Glutamatergic neuron (in vitro differentiated cells): ENCODE data around the gene SCUBE1. TPM values are rescaled to one million over a fixed set of nuclear protein-coding genes. Genes with fewer than 3 reads are reported as not detected.

Experiments
- DNase-seq: peaks from one replicate; pipeline ENCODE4 v3.0.0; 2022
- H3K27ac Mint-ChIP-seq: one replicate; pipeline ENCODE4 v1.8.0; 2020; ENCODE audit warnings: mild to moderate bottlenecking, mixed read lengths, inconsistent platforms; ENCODE audit not compliant: unreplicated experiment
- H3K27me3 Mint-ChIP-seq: one replicate; pipeline ENCODE4 v1.8.0; 2020; ENCODE audit warnings: mild to moderate bottlenecking, moderate library complexity, mixed read lengths, inconsistent platforms; ENCODE audit not compliant: unreplicated experiment
- H3K36me3 Mint-ChIP-seq: one replicate; pipeline ENCODE4 v1.8.0; 2020; ENCODE audit warnings: mild to moderate bottlenecking, mixed read lengths, inconsistent platforms; ENCODE audit not compliant: unreplicated experiment
- H3K4me1 Mint-ChIP-seq: one replicate; pipeline ENCODE4 v1.8.0; 2020; ENCODE audit warnings: mild to moderate bottlenecking, low read depth, mixed read lengths, inconsistent platforms; ENCODE audit not compliant: unreplicated experiment
- H3K4me3 Mint-ChIP-seq: one replicate; pipeline ENCODE4 v1.8.0; 2020; ENCODE audit warnings: mild to moderate bottlenecking, mixed read lengths, inconsistent platforms; ENCODE audit not compliant: unreplicated experiment
- H3K9me3 Mint-ChIP-seq: one replicate; pipeline ENCODE4 v1.8.0; 2020; ENCODE audit warnings: mild to moderate bottlenecking, moderate library complexity, mixed read lengths, inconsistent platforms; ENCODE audit not compliant: unreplicated experiment
- CTCF ChIP-seq: fragments of 200-600 bp; sonication (generic); IDR thresholded peaks from one replicate; pipeline ENCODE4 v1.5.0; 2021; ENCODE audit not compliant: partially characterized antibody, unreplicated experiment
- total RNA-seq: library from RNA; stranded (reverse); fragmentation: NEBNext Ultra II Directional; extraction: Animal tissue kit (Norgen Biotek cat#: 25700); gene quantifications from one replicate; pipeline ENCODE4 v1.2.1, GENCODE V29; 2021; ENCODE audit not compliant: unreplicated experiment

Gene SCUBE1
- total RNA-seq, 1 donor from 2014 or later = 25.8 TPM

- H3K4me1 Mint-ChIP-seq = peaks cover 23% of the 10 kb centered on the region
- no peak overlapping the region for H3K27ac Mint-ChIP-seq
- no peaks in the 10 kb centered on the region for H3K36me3 Mint-ChIP-seq
- H3K4me3 Mint-ChIP-seq = no peak overlapping the region
- H3K9me3 Mint-ChIP-seq = no peaks in the 10 kb centered on the region
- peaks cover 3% of the 10 kb centered on the region for H3K27me3 Mint-ChIP-seq
- no peak for TF ChIP-seq CTCF
- no peak for DNase-seq
Measured at GRCh38 chr22:43198126-43198525, 145.0 kb downstream of the SCUBE1 start.

GRCh38 chr22:43197271-43197941, 145.8 kb downstream of the SCUBE1 start:
- H3K27me3 Mint-ChIP-seq = peaks cover 3% of the 10 kb centered on the region
- DNase-seq = no peak
- no peak for TF ChIP-seq CTCF
- H3K27ac Mint-ChIP-seq = no peak overlapping the region
- H3K9me3 Mint-ChIP-seq = no peaks in the 10 kb centered on the region
- H3K36me3 Mint-ChIP-seq = no peaks in the 10 kb centered on the region
- H3K4me3 Mint-ChIP-seq = no peak overlapping the region
- H3K4me1 Mint-ChIP-seq = peaks cover 16% of the 10 kb centered on the region

GRCh38 chr22:43191831-43192230, 151.3 kb downstream of the SCUBE1 start:
- Mint-ChIP-seq H3K27me3 (peaks cover 3% of the 10 kb centered on the region), H3K36me3 (peaks cover 4% of the 10 kb centered on the region), H3K4me1 (no peaks in the 10 kb centered on the region), H3K4me3 (no peak overlapping the region), H3K9me3 (peaks cover 6% of the 10 kb centered on the region), H3K27ac (no peak overlapping the region)
- no peak for TF ChIP-seq CTCF
- no peak for DNase-seq

- Mint-ChIP-seq H3K9me3 (peaks cover 6% of the 10 kb centered on the region), H3K27ac (no peak overlapping the region), H3K27me3 (peaks cover 3% of the 10 kb centered on the region), H3K36me3 (peaks cover 4% of the 10 kb centered on the region), H3K4me1 (peaks cover 7% of the 10 kb centered on the region), H3K4me3 (no peak overlapping the region)
- no peak for TF ChIP-seq CTCF
- DNase-seq = no peak
Measured at GRCh38 chr22:43188829-43189545, 154.2 kb downstream of the SCUBE1 start.
